A549 (cell line): ENCODE results near the gene DGKD.

ENCODE experiments used
- EP300 ChIP-seq, 2 experiments: fragments of >200 bp; sonication (Bioruptor Twin); formaldehyde crosslinking; IDR thresholded peaks; 2 replicates in 1 of 2; 3 replicates in 1 of 2; pipeline ENCODE4 v1.6.1; 2016 to 2017
- ESRRA ChIP-seq: fragments of 150-350 bp; IDR thresholded peaks from 2 replicates; pipeline ENCODE4 v1.6.1; 2014; ENCODE audit warnings: mild to moderate bottlenecking, low read length, borderline replicate concordance
- JUN ChIP-seq, 2 experiments: fragments of >200 bp; sonication (Bioruptor Twin); formaldehyde crosslinking; IDR thresholded peaks; 2 replicates in 1 of 2; 3 replicates in 1 of 2; pipeline ENCODE4 v1.6.1; 2016 to 2017
- KDM5A ChIP-seq: fragments of 200-600 bp; sonication (generic); IDR thresholded peaks from 2 replicates; pipeline ENCODE4 v1.6.1; 2016; ENCODE audit warnings: antibody characterized with exemption, mild to moderate bottlenecking
- MAFK ChIP-seq: fragments of 450-650 bp; IDR thresholded peaks from 2 replicates; pipeline ENCODE4 v1.6.1; 2014; ENCODE audit not compliant: partially characterized antibody
- POLR2A ChIP-seq: IDR thresholded peaks from 2 replicates; pipeline ENCODE4 v1.6.1; 2012; ENCODE audit warnings: mild to moderate bottlenecking, low read length
- SMC3 ChIP-seq: fragments of >200 bp; sonication (Bioruptor Twin); formaldehyde crosslinking; IDR thresholded peaks from 3 replicates; pipeline ENCODE4 v1.6.1; 2018; ENCODE audit warnings: inconsistent platforms
- TF ChIP-seq, protein P1 (sequence below): fragments of >200 bp; sonication (Bioruptor Twin); formaldehyde crosslinking; IDR thresholded peaks from 3 replicates; pipeline ENCODE4 v1.5.1; 2016
- TF ChIP-seq, protein P2 (sequence below): fragments of 450-650 bp; IDR thresholded peaks from 2 replicates; pipeline ENCODE4 v1.6.1; 2014; ENCODE audit warnings: antibody characterized with exemption

DNA sequence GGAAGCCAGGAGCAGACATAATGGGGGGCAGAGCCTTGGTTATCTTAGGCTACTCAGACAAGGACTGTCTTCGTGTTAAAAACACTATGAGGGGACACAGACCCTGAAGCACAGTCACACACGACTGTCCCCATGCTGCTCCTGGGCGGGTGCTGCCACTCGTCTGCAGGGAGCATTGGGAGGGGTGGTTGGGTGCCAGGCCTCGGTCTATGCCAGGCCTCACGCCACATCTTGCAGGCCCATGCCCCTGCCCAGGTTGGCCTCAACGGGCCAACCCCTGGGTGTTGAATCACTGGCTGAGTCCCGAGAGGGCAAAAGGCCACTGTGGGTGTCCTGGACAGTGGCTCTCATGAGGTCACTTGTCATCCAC lies 114.4 kb downstream of the DGKD start:
- TF ChIP-seq, protein P1, sequence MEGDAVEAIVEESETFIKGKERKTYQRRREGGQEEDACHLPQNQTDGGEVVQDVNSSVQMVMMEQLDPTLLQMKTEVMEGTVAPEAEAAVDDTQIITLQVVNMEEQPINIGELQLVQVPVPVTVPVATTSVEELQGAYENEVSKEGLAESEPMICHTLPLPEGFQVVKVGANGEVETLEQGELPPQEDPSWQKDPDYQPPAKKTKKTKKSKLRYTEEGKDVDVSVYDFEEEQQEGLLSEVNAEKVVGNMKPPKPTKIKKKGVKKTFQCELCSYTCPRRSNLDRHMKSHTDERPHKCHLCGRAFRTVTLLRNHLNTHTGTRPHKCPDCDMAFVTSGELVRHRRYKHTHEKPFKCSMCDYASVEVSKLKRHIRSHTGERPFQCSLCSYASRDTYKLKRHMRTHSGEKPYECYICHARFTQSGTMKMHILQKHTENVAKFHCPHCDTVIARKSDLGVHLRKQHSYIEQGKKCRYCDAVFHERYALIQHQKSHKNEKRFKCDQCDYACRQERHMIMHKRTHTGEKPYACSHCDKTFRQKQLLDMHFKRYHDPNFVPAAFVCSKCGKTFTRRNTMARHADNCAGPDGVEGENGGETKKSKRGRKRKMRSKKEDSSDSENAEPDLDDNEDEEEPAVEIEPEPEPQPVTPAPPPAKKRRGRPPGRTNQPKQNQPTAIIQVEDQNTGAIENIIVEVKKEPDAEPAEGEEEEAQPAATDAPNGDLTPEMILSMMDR = no peak
- TF ChIP-seq, protein P2, sequence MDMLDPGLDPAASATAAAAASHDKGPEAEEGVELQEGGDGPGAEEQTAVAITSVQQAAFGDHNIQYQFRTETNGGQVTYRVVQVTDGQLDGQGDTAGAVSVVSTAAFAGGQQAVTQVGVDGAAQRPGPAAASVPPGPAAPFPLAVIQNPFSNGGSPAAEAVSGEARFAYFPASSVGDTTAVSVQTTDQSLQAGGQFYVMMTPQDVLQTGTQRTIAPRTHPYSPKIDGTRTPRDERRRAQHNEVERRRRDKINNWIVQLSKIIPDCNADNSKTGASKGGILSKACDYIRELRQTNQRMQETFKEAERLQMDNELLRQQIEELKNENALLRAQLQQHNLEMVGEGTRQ = no peak
- no peak for TF ChIP-seq POLR2A
- no peak for TF ChIP-seq EP300 (IDR thresholded peaks at IDR 0.05)
- TF ChIP-seq MAFK = no peak
- no peak for TF ChIP-seq ESRRA
- TF ChIP-seq KDM5A = no peak
- TF ChIP-seq JUN (IDR thresholded peaks at IDR 0.05) = no peak
- no peak for TF ChIP-seq SMC3
